COR-L47 (cell line): ENCODE measurements around the gene ARHGAP24.
A peak's percentile ranks its signal among the peaks of the same experiment; 100 is the strongest.
"Not testable (repeated sequence)": the region's sequence is repeated elsewhere in the genome, so short reads cannot be mapped to it uniquely, and the experiment has no call there.

Source experiments
- DNase-seq: peaks from one replicate; lab custom pipeline; 2025; lab: John Stamatoyannopoulos, UW

The ARHGAP24 gene

DNA sequence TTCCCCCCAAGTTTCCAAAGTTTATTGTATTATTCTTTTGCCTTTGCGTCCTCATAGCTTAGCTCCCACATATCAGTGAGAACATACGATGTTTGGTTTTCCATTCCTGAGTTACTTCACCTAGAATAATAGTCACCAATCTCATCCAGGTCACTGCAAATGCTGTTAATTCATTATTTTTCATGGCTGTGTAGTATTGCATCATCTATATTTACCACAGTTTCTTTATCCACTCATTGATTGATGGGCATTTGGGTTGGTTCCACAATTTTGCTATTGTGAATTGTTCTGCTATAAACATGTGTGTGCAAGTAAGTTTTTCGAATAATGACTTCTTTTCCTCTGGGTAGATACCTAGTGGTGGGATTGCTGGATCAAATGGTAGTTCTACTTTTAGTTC, 43.6 kb downstream of the ARHGAP24 start:
- not testable (repeated sequence) for DNase-seq

- no peak for DNase-seq
Measured at GRCh38 chr4:85520765-85521749, 46.1 kb downstream of the ARHGAP24 start.

DNA sequence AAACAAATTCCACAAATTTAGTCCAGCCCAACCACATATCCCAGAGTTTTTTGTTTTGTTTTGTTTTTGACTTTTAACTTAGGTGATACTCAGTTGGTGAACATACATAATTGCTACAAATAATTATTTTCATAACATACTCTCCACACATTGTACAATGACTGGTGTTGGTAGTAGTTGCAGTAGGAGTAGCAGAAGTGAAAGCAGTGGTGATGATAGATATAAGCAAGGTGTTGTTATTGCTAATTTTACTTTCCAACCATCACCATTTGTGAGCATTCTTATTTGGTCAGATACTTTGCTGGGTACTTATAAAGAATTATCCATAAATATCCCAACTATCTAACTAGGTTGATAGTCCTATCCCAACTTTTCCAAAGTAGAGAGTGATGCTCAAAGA, 47.3 kb downstream of the ARHGAP24 start:
- DNase-seq: no peak

GRCh38 chr4:85522836-85523235, 47.9 kb downstream of the ARHGAP24 start:
- no peak for DNase-seq

DNA sequence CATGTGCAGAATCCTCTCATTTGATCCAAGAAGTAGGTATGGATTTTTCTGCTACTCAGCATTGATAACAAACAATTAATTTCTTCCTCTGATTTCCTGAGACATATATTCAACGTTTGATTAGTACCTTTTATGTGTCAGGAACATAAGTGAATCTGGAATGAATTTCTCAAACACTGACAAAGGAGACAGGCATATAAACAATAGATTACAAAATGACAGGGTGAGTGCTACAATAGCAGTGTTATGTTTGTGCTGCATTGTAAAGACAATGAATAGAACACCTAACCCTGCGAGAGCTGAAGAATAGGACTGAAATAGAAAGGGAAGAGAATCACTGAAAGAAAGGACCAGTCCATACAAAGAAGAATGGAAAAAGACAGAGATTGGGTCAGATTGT, 52.9 kb downstream of the ARHGAP24 start:
- DNase-seq: peak; percentile 40

DNA sequence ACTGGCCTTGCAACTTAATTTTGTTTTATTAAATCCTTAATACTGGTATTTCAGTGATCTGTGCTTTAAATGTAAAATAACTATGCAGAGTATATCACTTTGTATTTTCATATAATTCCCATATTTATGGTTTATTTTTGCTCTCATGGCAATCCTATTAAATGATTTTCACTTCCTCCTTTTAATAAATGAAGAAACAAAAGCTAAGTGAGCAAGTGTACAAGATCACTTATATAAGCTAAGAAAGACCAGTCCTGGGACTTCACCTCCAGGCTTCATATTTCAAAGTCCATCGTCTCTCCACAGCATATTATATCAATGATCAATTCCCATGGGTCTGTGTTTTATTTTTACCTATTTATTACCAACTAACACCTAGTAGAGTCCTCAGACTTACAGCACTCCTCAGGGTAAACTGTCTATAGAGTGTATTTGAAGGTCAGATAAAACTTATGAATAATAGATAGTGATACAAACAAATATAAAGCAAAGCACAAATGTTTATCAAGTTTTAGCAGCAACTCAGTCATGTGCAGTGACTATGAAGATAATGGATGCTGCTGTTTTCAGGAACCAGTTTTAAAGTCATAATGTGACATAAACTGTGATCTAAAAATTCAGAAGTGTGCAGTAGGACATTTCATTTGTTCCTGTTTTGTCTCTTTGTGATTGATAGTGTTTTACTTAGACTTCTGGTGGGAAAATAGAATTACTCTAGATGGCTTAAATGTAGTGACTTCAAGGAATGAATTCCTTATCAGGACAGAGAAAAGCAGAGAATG, 56.8 kb downstream of the ARHGAP24 start:
- DNase-seq: no peak

DNA sequence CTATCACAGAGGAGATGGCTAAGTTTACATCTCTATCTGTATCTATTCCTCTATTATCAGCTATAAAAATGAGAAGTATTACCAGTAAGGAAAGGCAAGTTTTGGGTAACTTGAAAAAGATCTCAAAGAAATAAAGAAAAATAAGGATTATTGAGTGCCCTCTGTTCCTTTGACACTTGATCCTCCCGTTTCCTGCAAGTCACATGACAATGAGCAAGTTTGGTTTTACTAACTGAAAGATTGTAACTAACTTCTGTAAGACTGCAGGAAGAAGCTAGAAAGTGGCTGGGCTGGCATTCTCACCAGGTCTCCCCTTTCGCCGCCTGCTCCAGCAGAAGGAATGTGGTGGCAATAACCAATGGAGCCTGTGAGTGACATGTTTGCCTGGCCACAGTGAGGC, 59.2 kb downstream of the ARHGAP24 start:
- no peak for DNase-seq

DNA sequence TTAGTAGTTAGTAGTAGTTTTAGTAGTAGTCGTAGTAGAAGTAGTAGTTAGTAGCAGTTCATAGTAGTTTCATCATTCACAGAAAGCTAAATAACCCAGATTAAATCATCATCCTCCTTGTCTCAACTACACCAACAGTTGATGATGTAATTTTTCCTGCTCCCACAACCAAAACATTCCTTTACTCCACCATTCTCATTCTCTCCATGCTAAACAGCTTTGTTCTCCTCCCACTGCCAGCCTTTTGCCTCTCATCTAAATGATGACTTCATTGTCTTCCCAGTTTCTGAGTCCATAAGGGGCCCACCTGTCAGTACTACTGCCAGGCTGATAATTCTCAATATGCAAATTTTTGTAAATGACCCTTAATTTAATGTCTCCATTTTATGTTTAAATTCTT, 68.9 kb downstream of the ARHGAP24 start:
- DNase-seq: no peak

GRCh38 chr4:85544751-85545150, 69.8 kb downstream of the ARHGAP24 start:
- no peak for DNase-seq

DNA sequence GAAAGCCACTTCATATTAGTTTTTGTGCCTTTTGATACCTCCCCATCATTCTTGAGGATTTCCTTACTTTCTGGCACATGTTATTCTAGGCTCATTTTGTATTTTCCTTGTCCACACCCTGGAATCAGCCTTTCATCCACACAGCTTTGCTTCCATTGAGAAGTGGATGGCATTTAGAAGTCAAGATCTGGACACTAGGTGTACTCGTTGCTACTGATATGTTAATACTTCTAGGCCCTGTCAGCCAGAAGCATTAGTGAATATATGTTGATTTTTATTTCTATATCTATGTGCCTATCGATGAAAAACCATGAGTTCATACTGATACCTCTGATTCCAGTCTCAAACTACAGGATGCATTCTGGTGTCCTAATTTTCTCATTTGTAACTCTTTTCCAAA, 73.2 kb downstream of the ARHGAP24 start:
- peak; percentile 19 for DNase-seq

DNA sequence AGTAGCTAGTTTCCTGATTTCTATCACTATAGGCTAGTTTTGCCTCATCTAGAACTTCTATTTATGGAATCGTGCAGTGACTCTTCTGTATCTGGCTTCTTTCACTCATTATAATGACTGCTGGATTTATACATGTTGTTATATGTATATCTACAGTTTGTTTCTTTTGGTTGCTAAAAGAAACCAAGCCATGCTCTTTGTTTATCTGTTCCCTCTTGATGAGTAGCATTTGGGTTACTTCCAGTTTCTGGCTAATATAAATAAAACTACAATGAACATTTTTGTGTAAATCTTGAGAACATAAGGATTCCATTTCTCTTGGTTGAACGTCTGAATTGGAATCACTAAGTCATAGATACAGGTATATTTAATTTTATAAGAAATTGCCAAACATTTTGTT, 73.9 kb downstream of the ARHGAP24 start:
- no peak for DNase-seq

DNA sequence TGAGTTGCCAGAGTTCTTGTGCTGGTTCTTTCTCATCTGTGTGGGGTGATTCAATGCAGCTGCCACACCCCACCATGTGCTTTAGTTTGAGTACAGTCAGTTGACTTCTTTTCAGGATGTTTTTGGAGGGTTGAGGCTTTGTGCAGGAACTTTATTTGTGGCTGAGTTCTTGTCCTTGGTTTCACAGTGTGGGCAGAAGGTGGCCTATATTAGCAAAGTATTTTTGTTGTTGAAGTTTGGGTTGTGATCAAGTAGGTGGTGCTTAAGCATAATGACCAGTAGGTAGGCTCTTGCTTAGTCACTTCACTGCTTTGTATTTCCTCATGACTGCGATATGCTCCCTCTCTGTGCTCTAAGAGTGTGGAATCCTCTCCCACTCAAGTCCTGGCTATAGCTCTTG, 80.3 kb downstream of the ARHGAP24 start:
- DNase-seq: no peak

DNA sequence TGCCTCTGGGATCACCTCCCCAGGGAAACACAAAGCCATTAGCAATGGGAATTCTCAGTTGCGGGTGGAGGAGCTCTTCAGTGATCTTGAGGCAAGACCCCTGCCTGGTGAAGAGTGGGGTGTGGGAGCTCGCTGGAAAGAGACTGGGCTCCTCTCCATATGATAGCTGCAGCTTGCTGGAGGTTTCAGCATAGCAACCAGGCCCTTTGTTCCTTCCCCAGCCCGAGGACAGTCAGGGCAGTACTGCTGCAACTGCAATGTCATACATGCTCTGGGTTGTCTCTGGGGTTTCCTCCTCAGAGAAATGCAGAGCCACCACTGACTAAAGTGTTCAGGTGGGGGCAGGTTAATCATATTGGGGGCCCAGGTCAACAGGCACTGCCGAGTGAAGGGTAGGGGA, 81.3 kb downstream of the ARHGAP24 start:
- no peak for DNase-seq

- DNase-seq: no peak
Measured at GRCh38 chr4:85557016-85557901, 82.3 kb downstream of the ARHGAP24 start.

DNA sequence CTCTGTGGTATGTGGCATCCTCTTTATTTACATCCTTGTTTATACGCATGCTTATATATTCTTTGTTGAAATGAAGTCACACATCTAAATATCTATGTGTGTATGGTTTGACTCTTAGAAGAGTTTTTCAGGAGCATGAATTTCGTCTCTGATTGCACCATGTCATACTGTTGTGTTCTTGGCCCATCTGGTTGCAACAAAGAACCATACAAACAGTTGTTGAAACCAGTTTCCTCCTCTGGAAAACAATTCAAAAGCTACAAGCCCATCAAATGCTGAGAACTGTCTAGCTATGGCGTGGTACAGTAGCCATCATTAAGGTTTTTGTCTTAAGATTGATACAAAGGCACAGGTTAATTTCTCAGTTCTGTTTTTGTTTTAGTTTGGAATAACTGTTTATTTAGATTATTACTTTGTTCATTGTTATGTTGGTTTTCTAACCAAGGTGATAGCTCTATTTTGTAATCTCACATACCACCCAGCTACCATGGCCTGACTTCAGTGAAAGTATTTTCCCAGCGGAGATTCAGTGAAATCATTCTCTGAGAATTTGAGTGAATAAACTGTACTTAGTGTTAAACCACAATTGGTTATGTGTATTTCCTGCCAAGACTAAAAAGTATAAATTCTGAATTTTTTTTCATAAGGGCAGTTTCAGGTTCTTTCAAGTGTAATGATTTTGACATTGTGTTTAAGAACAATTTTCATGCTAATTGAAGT, 91.0 kb downstream of the ARHGAP24 start:
- DNase-seq: no peak

- no peak for DNase-seq
Measured at GRCh38 chr4:85569730-85570299, 94.9 kb downstream of the ARHGAP24 start.

DNA sequence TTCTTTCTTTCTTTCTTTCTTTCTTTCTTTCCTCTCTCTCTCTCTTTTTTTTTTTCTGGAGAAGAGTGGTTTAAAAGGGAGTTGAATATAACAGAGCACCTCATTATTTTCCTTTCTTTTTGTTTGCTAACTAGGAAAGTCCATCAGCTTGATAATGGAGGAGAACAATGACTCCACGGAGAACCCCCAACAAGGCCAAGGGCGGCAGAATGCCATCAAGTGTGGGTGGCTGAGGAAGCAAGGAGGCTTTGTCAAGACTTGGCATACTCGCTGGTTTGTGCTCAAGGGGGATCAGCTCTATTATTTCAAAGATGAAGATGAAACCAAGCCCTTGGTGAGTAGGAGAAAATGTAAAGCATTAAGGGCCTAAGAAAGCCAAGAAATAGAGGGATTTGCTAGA, 95.4 kb downstream of the ARHGAP24 start:
- DNase-seq: no peak

- DNase-seq: no peak
Measured at GRCh38 chr4:85571008-85571407, 96.1 kb downstream of the ARHGAP24 start.

GRCh38 chr4:85573270-85573669, 98.3 kb downstream of the ARHGAP24 start:
- no peak for DNase-seq

GRCh38 chr4:85577307-85577706, 102.4 kb downstream of the ARHGAP24 start:
- no peak for DNase-seq

DNA sequence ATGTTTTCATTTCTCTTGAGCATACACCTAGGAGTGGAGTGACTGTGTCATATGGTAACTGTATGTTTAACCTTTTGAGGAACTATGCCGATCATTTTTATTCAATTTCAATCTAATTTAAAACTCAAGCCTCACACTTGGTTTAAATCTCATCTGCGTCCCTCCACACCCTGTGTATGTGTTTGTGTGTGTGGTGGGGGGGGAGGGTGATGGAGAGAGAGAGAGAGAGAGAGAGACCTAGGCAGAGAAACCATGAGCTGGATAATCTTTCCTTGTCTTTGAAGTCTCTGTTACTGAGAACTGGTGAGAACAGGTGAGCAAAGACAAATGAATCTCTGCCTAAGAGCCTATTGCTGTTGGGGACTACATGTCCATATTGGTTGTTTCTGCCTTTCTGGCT, 105.0 kb downstream of the ARHGAP24 start:
- DNase-seq: no peak
